C4-2B (cell line): Measurements from ENCODE around the gene FBXO34.

ENCODE experiments used
- CTCF ChIP-seq: fragments of 450-650 bp; conservative IDR thresholded peaks from 2 replicates; pipeline ENCODE4 v1.5.1; 2017; ENCODE audit warnings: mild to moderate bottlenecking
- ZFX ChIP-seq: fragments of 450-650 bp; IDR thresholded peaks from 2 replicates; pipeline ENCODE4 v1.6.1; 2017

- no peak for TF ChIP-seq CTCF
- no peak for TF ChIP-seq ZFX
These were observed 27.4 kb upstream of the FBXO34 start for GRCh38 chr14:55243813-55244212.
